ENCODE results near the gene ST3GAL3. TPM values are rescaled to one million over a fixed set of nuclear protein-coding genes. Genes with fewer than 3 reads are reported as not detected.

The ST3GAL3 gene
- polyA plus RNA-seq, 2 of the 4 experiments (the other 2 are of a cell fraction) = 2.5 to 4.0 TPM

DNA sequence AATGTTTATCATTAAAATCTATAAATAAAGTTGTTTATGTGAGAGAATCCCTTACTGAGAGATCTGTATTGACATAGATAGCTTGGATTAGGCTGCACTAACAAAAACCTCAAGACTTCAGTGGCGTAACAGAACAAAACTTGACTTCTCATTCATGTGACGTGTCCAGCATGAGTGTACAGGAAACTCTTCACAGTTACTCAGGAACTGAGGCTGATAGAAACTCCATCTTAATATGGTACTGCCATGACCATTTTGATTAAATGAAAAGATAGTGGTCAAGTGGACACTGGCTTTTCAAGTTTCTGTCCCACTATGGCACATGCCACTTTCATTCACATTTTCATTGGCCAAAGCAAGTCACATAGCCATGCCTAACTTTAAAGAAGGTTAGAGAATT is 3.7 kb downstream of the ST3GAL3 start (continued):
- TF ChIP-seq EHF (CRISPR knock-in tag; IDR thresholded peaks at IDR 0.05) (no peak), MAZ (IDR thresholded peaks at IDR 0.05; ENCODE audit: borderline replicate concordance, low read depth, low read length) (no peak)

DNA sequence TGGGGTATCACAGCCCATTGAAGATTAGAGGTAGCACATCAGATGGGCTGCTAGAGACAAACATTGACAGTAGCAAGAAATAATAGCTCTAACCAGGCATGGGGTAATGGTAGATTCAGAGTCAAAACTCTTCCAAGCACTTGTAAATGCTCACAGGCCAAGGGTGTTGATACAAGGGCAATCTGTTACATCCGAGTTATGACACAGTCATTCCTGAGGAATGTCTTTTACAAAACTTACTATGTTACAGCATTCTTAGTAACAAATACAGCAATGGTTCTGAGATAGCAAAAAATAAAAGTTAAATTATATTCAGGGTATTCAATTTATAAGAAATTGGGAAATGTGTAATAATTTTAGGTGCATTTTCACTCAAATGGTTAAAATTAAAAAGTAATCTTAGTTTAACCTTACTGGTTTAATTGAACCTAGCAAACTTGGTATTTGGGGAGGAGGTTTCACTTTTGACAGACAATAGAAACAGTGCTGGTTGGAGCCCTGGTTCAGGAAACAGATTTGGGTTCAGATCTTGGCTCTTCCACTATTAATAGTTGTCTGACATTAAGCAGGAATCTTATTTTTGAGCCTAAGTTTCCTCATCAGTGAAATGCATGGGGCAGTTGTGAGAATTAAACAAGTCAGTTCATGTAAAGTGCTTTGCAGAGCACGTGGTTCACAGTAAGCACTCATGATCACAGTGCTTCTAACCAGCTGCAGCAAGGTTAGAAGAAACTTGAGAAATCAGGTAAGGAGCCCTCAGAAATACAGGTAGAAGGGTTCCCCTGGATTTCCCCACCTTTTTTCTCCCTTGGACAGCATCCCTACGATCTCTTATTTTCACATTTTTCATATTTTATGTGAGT is 4.4 kb downstream of the ST3GAL3 start:
- Histone ChIP-seq H3K4me1 (peaks cover 29% of the 10 kb centered on the region), H3K9me3 (no peaks in the 10 kb centered on the region), H3K27ac (peak overlapping the region; percentile 44 to 45; a peak in 4 of 6 replicates), H3K4me2 (peak overlapping the region; percentile 66), H3K4me3 (no peak overlapping the region)
- no peak for TF ChIP-seq CHD4 (IDR thresholded peaks at IDR 0.05; ENCODE audit: borderline replicate concordance)
- no peak for TF ChIP-seq FOSL2 (IDR thresholded peaks at IDR 0.05)
- TF ChIP-seq FOSL2 (CRISPR knock-in tag; IDR thresholded peaks at IDR 0.05) = peak; percentile 45
- no peak for ATAC-seq
- POLR2A ChIA-PET = no interaction called here
- CTCF ChIA-PET = interaction anchor here (0.8 to 1.1 kb wide), 2 partner anchors 51 kb away, joined by 3 to 4 read pairs; no protein-coding TSS in a partner anchor
- no peak for FAIRE-seq
- 57% methylated on average over 3 of the region's 3 CpGs for whole genome bisulfite sequencing (ENCODE audit: missing lambda C conversion rate)
- peak in 1 of 2 experiments; percentile 45 for DNase-seq (ENCODE audit: low read depth in 1 of 2, low spot score in 1 of 2)

GRCh38 chr1:43716559-43717281 is 9.4 kb downstream of the ST3GAL3 start:
- H3K4me2 ChIP-seq = no peak overlapping the region
- CTCF ChIA-PET = no interaction called here
- H3K27ac ChIP-seq = no peak overlapping the region
- DNase-seq (ENCODE audit: low read depth in 1 of 2, low spot score in 1 of 2) = no peak
- POLR2A ChIA-PET = no interaction called here
- no peaks in the 10 kb centered on the region for H3K9me3 ChIP-seq
- FAIRE-seq = no peak
- peaks cover 5% of the 10 kb centered on the region for H3K4me1 ChIP-seq
- no peak for ATAC-seq
- TF ChIP-seq NPAS2 (CRISPR knock-in tag; IDR thresholded peaks at IDR 0.05; ENCODE audit: borderline replicate concordance) (no peak), KDM1A (IDR thresholded peaks at IDR 0.05; ENCODE audit: low read depth) (no peak), MAZ (IDR thresholded peaks at IDR 0.05; ENCODE audit: borderline replicate concordance, low read depth, low read length) (no peak), NFE2L2 (conservative IDR thresholded peaks at IDR 0.05; ENCODE audit: low read length) (no peak), JUN (IDR thresholded peaks at IDR 0.05) (no peak), SREBF2 (IDR thresholded peaks at IDR 0.05) (no peak), RCOR1 (IDR thresholded peaks at IDR 0.05; ENCODE audit: low read depth, low read length) (no peak), KDM5A (IDR thresholded peaks at IDR 0.05) (no peak), ZSCAN20 (CRISPR knock-in tag; IDR thresholded peaks at IDR 0.05) (no peak), TP53 (CRISPR knock-in tag; IDR thresholded peaks at IDR 0.05) (no peak), CBX8 (IDR thresholded peaks at IDR 0.05) (no peak), FOSB (CRISPR knock-in tag; IDR thresholded peaks at IDR 0.05) (no peak), RAD21 (conservative IDR thresholded peaks at IDR 0.05 in 1 of 2, IDR thresholded peaks at IDR 0.05 in 1 of 2) (no peak), MAX (IDR thresholded peaks at IDR 0.05) (no peak), POLR2A (IDR thresholded peaks at IDR 0.05; ENCODE audit: low read length) (no peak), HOXB13 (CRISPR knock-in tag; IDR thresholded peaks at IDR 0.05; ENCODE audit: low read depth) (no peak)
- TF ChIP-seq, protein P1, sequence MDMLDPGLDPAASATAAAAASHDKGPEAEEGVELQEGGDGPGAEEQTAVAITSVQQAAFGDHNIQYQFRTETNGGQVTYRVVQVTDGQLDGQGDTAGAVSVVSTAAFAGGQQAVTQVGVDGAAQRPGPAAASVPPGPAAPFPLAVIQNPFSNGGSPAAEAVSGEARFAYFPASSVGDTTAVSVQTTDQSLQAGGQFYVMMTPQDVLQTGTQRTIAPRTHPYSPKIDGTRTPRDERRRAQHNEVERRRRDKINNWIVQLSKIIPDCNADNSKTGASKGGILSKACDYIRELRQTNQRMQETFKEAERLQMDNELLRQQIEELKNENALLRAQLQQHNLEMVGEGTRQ (IDR thresholded peaks at IDR 0.05) = no peak
- TF ChIP-seq, protein P2, sequence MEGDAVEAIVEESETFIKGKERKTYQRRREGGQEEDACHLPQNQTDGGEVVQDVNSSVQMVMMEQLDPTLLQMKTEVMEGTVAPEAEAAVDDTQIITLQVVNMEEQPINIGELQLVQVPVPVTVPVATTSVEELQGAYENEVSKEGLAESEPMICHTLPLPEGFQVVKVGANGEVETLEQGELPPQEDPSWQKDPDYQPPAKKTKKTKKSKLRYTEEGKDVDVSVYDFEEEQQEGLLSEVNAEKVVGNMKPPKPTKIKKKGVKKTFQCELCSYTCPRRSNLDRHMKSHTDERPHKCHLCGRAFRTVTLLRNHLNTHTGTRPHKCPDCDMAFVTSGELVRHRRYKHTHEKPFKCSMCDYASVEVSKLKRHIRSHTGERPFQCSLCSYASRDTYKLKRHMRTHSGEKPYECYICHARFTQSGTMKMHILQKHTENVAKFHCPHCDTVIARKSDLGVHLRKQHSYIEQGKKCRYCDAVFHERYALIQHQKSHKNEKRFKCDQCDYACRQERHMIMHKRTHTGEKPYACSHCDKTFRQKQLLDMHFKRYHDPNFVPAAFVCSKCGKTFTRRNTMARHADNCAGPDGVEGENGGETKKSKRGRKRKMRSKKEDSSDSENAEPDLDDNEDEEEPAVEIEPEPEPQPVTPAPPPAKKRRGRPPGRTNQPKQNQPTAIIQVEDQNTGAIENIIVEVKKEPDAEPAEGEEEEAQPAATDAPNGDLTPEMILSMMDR (IDR thresholded peaks at IDR 0.05) = no peak
- no peak overlapping the region for H3K4me3 ChIP-seq
- 90% methylated on average over 15 of the region's 15 CpGs for WGBS (ENCODE audit: missing lambda C conversion rate)
